AG10803 (cell line): ENCODE data around the gene DUOX1.

ENCODE experiments used
- DNase-seq: peaks from one replicate; pipeline ENCODE4 v3.0.0; 2010; ENCODE audit warnings: low read depth
- H3K4me3 ChIP-seq: 2 replicates; pipeline ENCODE4 v1.5.1; 2011; ENCODE audit warnings: mild to moderate bottlenecking, low read length, control low read depth
- CTCF ChIP-seq: conservative IDR thresholded peaks from 2 replicates; pipeline ENCODE4 v1.5.1; 2011; ENCODE audit warnings: mild to moderate bottlenecking, low read length, control low read depth, inconsistent platforms

Gene DUOX1

GRCh38 chr15:45112591-45113379 lies 17.0 kb upstream of the DUOX1 start:
- DNase-seq: no peak
- TF ChIP-seq CTCF: no peak
- H3K4me3 ChIP-seq: no peak overlapping the region

GRCh38 chr15:45113380-45113990 lies 16.3 kb upstream of the DUOX1 start:
- no peak overlapping the region for H3K4me3 ChIP-seq
- no peak for DNase-seq
- no peak for TF ChIP-seq CTCF

- TF ChIP-seq CTCF: no peak
- no peak for DNase-seq
- no peak within 1 kb of the TSS for H3K4me3 ChIP-seq
These were observed 15.6 kb upstream of the DUOX1 start, which contains the start of the genes DUOX2 and DUOXA2 for GRCh38 chr15:45114076-45114750. TSS of gene DUOX2 (minus strand) at chr15:45114172. CDS start at chr15:45113411, 761 bp downstream. TSS of gene DUOXA2 (plus strand) at chr15:45114326. CDS start at chr15:45114606, 280 bp downstream.

- no peak for DNase-seq
- TF ChIP-seq CTCF: no peak
- H3K4me3 ChIP-seq: no peak overlapping the region
These were observed 15.1 kb upstream of the DUOX1 start for GRCh38 chr15:45114751-45115085.

GRCh38 chr15:45115312-45115820 lies 14.4 kb upstream of the DUOX1 start:
- TF ChIP-seq CTCF: no peak
- no peak for DNase-seq
- H3K4me3 ChIP-seq: no peak overlapping the region

GRCh38 chr15:45116006-45116481 lies 13.8 kb upstream of the DUOX1 start:
- no peak for DNase-seq
- TF ChIP-seq CTCF: no peak
- no peak overlapping the region for H3K4me3 ChIP-seq
